ENCODE data around the gene CCNYL1. TPM values are rescaled to one million over a fixed set of nuclear protein-coding genes. Genes with fewer than 3 reads are reported as not detected.
"Not testable (repeated sequence)": the region's sequence is repeated elsewhere in the genome, so short reads cannot be mapped to it uniquely, and the experiment has no call there.

Gene CCNYL1
- total RNA-seq, 1 donor from 2014 or later = 25.7 TPM

- H3K27ac ChIP-seq = no peak overlapping the region
- peaks cover 4% of the 10 kb centered on the region for H3K36me3 ChIP-seq
- no peak overlapping the region for H3K4me3 ChIP-seq
- TF ChIP-seq CTCF (IDR thresholded peaks at IDR 0.05) = no peak
- intact Hi-C loops (cut with DNase I) = no loop called here
- no peak for ATAC-seq
- no peaks in the 10 kb centered on the region for H3K27me3 ChIP-seq
- no peak for DNase-seq
- no peaks in the 10 kb centered on the region for H3K9me3 ChIP-seq
- H3K4me1 ChIP-seq = peaks cover 7% of the 10 kb centered on the region
Measured at GRCh38 chr2:207718521-207718920, 7.1 kb downstream of the CCNYL1 start.

DNA sequence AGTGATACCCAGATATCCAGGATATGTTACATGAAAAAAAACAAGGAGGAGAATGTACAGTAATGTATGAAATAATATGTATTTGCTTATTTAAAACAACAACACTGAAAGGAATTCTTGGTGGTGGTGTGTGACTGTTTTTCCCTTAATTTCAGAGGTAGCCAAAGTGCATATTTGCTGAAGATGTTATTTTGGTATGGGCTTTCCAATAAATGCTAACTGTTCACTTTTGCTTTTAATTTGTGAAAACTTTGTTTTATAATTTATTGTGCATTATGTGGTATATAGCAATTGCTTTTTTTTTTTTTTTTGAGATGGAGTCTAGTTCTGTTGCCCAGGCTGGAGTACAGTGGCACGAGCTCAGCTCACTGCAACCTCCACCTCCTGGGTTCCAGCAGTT lies 7.6 kb downstream of the CCNYL1 start:
- DNase-seq = no peak
- ATAC-seq = no peak
- H3K4me3 ChIP-seq = no peak overlapping the region
- no peak for TF ChIP-seq CTCF (IDR thresholded peaks at IDR 0.05)
- no peak overlapping the region for H3K27ac ChIP-seq
- H3K4me1 ChIP-seq = peaks cover 4% of the 10 kb centered on the region
- H3K27me3 ChIP-seq = no peaks in the 10 kb centered on the region
- no peaks in the 10 kb centered on the region for H3K9me3 ChIP-seq
- intact Hi-C loops (cut with DNase I) = no loop called here
- peaks cover 4% of the 10 kb centered on the region for H3K36me3 ChIP-seq

GRCh38 chr2:207719655-207720054 lies 8.2 kb downstream of the CCNYL1 start:
- H3K4me1 ChIP-seq; H3K4me3 ChIP-seq; ATAC-seq; H3K27ac ChIP-seq; H3K9me3 ChIP-seq; intact Hi-C loops (cut with DNase I); DNase-seq; H3K36me3 ChIP-seq; H3K27me3 ChIP-seq: not testable (repeated sequence)

GRCh38 chr2:207720517-207721187 lies 9.2 kb downstream of the CCNYL1 start:
- intact Hi-C loops (cut with DNase I) = no loop called here
- no peaks in the 10 kb centered on the region for H3K27me3 ChIP-seq
- no peaks in the 10 kb centered on the region for H3K9me3 ChIP-seq
- no peak overlapping the region for H3K27ac ChIP-seq
- no peak overlapping the region for H3K4me3 ChIP-seq
- DNase-seq (no peak), ATAC-seq (peak; percentile 79)
- H3K4me1 ChIP-seq = peaks cover 4% of the 10 kb centered on the region
- TF ChIP-seq CTCF (IDR thresholded peaks at IDR 0.05) = no peak
- peaks cover 4% of the 10 kb centered on the region for H3K36me3 ChIP-seq

DNA sequence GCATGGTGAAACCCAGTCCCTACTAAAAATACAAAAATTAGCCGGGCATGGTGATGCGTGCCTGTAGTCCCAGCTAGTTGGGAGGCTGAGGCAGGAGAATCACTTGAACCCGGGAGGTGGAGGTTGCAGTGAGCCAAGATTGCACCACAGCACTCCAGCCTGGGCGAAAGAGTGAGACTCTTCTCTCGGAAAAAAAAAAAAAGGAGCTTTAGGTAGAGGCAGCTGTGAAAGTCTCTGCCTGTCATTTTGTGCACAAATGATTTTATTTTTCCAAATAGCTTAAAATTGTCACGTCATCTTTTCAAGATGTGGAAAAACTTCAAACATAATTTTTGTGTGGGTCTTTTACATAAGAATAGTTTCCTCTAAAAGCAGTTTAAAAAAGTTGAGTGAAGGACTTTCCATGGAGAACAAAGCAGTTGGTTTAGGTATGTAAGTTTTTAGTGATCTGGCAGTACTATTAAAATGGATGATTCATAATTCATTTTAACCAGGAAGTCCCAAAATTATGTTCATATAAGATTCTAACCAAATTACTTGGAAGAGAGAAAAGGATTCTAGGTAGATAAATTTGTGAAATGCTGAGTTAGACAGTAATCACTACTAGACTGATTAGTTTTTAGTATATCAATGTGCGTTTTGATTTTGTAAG lies 11.5 kb downstream of the CCNYL1 start:
- Histone ChIP-seq H3K27me3 (no peaks in the 10 kb centered on the region), H3K27ac (no peak overlapping the region), H3K4me1 (peaks cover 17% of the 10 kb centered on the region), H3K4me3 (no peak overlapping the region), H3K36me3 (no peaks in the 10 kb centered on the region), H3K9me3 (no peaks in the 10 kb centered on the region)
- DNase-seq (no peak), ATAC-seq (no peak)
- intact Hi-C loops (cut with DNase I) = no loop called here
- TF ChIP-seq CTCF (IDR thresholded peaks at IDR 0.05) = no peak

DNA sequence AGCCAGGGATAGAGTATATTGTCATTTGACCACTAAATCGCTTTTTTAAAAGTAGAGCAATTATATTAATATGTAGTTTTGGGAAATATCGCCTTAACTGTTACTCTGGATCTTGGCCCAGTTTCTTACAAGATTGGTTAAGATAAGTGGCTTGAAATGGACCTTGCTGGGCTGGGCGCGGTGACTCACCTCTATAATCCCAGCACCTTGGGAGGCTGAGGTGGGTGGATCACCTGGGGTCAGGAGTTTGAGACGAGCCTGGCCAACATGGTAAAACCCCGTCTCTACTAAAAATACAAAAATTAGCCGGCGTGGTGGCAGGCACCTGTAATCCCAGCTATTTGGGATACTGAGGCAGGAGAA lies 12.0 kb downstream of the CCNYL1 start:
- H3K27ac ChIP-seq; H3K27me3 ChIP-seq; H3K9me3 ChIP-seq; intact Hi-C loops (cut with DNase I); H3K4me3 ChIP-seq; H3K36me3 ChIP-seq: not testable (repeated sequence)
- peaks cover 17% of the 10 kb centered on the region for H3K4me1 ChIP-seq
- DNase-seq (peak; percentile 70), ATAC-seq (peak; percentile 68)
